ENCODE measurements around the gene NADSYN1.

The NADSYN1 gene

DNA sequence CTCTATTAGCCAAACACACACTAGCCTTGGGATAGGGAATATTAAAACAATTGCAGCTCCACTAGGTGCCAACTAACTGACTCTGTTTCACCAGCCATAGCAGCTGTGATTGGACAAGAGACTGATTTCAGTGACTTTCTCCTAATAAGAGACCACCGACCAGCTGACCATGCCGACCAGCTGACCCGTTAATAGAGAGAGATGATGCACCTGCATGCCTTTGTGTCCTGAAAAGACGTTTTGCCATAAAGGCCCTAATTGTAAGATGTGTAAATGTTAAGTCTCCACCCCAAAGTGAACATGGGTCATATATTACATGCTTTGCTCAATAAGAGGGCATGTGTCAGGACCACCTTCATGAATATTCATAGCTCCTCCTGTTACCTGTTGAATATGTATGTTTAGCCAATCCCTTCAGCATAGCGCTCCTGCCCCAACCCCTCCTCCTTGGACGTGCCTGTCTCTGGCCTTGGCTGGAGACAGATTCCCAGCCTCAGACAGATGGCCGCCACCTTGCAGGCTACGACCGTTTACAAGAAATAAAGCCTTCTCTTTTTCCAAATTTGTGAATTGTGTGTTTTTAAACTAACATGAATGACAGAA lies 1.3 kb upstream of the NADSYN1 start:
- DNase-seq = no peak

DNA sequence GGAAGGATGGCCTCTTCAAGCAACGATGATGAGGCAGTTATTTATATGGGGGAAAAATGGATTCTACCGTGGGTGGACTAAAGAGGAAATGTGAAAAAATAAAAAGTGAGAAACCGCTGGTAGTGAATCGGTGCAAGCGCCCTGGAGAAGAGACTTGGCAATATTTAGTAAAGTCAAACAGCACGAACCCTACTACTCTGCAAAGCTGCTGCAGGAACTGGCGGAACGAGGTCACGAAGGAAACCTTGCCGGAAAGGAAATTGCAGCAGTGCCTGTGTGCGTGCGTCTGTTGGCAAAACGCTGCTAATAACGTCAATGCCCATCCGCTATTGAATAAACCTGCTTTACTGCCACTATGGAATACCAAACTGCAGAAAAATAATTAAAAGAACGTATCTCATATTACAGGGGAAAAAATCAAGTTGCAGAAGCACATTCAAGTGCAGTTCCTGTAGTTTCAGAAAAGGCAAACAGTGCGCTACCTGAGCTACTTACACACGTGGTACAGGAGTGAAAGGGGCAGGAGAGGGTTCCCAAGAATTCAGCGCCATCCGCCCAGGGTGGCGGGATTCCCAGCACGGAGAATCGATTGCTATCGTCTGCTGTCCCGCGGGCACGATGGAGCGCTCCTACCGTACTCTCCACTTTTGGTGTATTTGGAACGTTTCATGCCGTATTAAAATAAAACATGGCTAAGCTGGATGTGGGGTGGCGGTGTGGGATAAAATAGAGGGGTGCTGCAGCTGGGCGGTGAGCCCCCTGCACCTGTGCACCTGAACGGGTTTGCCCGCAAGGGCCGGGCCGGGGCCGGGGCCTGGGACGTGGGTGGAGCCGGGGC lies 585 bp upstream of the NADSYN1 start:
- peak; percentile 81 to 89 (median 83) for DNase-seq

DNA sequence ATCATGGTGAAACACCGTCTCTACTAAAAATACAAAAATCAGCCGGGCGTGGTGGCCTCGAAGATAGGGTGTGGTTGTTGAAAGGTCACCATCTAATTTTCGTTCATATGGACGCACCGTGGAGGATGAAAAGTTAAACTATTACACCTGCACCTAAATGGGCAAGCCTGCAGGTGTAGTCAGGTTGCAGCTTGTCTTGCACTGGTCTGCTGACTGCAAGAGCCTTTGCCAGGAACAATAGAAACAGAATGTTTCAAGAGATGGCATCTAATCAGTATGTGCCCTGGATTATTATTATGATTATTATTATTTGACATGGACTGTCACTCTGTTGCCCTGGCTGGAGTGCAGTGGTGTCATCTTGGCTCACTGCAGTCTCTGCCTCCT lies 908 bp downstream of the NADSYN1 start:
- no peak for DNase-seq

DNA sequence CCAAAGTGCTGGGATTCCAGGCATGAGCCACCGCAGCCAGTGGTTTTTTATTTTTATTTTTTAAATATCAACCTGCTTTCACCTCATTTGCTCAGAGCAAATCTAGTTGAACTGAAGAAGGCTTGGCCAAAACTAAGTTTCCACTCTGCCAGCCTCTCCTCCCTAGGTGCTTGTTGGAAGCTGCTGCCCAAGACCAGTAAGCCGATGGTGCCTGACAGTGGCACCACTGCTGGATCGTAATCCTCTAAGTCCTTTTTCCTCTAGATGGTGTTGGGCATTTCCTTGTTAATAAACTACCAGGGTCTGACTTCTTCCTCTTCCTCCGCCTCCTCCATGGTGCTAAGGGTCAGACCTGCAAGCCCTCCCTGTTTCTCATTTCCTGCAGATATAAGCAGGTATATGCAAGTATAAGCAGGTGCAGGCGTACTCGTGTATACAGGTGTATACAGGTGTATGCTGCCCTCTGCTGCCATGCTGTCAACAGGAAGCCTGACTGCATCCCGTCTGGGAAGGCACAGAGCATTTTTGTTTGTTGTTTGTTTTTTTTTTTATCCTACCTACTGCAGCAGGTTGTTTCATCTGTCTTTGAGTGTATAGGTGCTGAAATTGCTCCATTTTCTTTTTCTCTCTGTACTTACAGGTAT lies 1.6 kb downstream of the NADSYN1 start:
- DNase-seq = no peak

DNA sequence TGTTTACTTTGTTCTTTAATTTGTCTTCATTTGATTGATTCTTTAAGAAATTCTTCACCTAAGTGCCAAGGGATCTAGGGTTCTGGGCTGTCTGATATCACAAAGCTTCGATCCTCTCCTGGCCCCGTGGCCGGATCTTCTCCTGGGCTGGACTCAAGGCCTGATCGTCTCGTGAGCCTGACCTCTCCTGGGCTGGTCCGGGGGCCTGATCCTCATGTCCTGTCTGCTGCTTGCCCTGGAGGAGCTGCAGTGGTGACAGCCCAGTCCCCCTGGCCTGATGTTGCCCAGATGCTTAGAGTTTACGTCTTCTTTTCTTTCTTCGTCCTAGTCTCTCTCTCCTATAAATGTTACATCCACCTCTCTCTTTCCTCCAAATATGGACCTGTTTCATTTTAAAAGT lies 3.3 kb downstream of the NADSYN1 start:
- DNase-seq = no peak

DNA sequence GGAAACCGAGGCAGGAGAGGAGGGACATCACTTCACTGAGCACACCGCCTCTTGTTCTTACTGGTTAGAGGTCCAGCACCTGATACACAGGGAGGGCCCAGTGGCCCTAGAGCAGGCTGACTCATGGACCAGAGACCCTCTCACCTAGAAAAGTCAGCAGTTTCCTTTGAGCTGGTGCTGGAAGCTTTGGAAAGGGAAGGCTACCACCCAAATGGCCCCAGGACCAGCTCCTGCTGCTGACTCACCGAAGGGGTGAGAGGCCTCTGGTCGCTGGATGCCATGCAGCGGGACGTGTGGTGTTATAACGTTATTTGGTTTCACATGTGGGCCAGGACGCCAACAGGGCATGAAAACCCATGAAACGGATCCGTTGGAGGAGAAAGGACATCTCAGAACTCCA lies 3.8 kb downstream of the NADSYN1 start:
- DNase-seq = no peak

DNA sequence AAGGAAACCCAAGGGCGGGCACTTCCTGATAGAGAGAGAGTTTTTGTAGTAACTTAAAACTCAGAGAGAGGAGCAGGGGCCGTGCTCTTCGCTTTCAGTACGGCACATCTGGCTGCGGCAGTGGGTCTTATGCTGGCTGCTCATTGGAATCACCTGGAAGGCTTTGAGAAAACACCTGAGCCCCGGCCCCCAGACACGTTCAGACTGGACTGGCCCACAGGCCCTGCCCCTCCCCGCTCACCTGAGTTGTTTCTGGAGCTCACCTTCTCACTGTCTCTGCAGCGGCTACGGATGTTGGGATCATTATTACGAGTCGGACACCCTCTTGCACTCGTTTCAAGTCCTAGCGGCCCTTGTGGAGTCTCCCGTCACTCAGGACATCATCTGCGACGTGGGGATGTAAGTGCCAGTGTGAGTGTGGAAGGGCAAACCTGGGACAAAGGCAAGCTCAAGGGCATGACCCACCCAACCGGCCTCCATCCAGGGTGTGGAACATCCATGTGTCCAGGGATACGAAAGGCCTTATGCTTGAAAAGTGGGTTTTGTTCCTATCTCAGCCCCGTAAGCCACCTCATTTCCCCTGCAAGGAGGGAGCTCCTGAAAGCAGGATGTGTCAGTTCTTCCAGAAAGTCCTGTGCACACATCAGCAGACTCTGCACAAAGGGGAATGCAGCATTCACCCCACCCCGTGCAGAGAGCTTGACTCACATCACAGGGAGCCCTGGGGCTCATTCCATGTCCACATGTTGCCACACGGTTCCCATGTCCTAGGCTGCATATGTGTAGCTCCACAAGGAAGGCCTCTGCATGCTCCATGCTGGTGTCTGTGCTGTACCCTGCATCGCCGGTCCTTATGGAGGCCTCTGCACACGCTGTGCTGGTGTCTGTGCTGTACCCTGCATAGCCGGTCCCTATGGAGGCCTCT lies 5.4 kb downstream of the NADSYN1 start:
- DNase-seq = no peak

DNA sequence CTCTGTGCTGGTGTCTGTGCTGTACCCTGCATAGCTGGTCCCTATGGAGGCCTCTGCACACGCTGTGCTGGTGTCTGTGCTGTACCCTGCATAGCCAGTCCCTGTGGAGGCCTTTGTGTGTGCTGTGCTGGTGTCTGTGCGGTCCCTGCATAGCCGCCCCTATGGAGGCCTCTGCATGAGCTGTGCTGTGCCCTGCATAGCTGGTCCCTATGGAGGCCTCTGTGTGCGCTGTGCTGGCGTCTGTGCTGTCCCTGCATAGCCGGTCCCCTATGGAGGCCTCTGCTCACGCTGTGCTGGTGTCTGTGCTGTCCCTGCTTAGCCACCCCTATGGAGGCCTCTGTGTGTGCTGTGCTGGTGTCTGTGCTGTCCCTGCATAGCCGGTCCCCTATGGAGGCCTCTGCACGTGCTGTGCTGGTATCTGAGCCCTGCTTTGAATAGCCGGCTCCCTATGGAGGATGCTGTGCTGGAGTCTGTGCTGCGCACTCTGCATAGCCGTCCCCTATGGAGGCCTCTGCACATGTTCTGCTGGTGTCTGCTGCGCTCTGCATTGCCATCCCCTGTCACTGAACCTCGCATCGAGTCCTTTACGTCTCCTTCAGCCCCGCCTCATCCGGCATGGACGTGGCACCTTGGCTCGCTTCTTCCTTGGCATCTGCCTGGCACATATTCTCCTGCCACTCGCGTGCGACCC lies 6.2 kb downstream of the NADSYN1 start:
- no peak for DNase-seq

DNA sequence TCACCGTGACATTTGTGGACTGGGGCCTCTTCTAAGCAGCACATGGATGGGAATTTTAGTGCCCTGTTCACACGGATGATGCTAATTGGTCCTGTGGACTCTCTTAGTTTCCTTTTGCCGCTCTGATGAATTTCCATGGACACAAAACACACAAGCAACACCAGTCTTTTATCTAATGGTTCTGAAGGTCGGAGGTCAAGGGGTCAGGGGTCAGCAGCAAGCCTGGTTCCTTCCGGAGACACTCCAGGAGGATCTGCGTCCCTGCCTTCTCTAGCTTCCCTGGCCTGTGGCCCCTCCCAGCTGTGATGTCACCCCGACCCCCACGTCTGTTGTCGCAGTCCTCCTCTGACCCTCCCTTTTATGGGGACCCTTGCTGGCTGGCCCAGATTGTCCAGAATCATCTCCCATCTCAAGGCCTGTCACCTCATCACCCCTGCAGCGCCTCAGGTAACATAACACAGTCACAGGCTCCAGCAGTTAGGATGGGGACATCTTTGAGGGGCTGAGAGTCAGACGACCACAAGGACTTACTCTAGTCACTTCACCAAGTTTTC lies 6.8 kb downstream of the NADSYN1 start:
- no peak for DNase-seq

DNA sequence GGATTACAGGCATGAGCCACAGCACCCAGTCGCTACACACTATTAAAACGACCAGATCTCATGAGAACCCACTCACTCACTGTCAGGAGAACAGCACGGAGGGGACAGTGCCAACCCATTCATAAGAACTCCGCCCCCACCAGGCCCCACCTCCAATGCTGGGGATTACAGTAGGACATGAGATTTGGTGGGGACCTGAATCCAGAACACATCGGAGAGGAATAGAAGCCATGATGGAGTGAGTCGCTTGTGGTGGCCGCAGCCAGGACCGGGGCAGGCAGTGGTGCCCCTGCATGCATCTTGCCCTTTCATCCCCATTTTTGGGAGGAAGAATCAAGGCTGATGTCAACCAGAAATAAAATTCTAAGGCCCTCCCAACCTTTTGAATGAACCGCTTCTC lies 8.7 kb downstream of the NADSYN1 start:
- no peak for DNase-seq

DNA sequence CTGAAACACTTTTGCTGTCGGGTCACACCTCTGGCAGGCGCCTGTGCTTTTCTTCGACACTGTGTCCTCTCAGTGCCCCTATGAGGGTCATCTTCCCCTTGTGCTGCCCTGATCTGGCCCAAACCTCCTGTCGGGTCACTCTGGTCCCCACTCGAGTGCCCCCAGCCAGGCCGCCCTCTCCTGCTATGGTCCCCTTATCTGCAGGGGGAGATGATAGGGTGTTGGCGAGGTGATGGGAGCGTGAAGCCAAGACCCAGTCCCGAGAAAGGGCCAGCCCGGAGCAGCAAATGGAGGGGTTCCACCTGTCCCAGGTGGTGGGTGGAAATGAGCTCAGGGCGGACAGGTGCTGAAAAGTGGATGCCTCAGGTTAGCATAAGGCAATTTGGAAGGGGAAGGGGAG lies 9.7 kb downstream of the NADSYN1 start:
- DNase-seq = no peak

DNA sequence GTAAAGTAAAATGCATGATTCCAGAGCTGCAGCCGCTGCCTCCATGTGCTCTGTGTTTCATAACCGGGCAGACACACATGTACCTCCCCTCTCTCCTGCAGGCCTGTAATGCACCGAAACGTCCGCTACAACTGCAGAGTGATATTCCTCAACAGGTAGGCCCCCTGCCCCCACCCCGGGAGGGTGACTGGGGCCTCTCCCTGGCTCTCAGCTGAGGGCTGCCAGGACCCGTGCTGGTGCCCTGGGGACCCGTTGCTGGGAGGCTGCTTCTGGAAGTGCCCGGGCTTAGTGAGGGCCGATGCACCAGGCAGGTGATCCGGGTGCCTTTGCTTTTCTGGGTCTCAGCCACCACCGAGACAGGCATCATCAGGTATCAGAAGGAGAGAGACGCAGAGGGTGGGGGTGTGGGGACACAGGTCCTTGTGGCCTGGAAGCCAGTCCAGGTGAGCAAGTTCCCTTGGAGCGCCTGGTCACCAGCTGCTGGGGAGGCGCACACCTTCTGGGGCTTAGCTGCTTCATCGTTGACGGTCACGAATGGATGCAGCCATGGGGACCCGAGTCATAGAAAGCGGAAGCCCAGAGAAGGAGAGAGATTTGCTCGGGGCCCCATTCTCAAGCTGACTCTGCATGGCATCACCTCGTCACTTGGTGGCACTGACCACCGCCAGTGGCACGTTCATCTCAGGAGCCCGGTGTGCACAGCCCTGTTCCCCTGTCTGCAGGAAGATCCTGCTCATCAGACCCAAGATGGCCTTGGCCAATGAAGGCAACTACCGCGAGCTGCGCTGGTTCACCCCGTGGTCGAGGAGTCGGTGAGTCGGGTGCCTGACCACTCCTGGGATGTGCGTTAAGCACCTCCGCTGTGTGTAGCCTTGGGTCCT lies 10.6 kb downstream of the NADSYN1 start:
- no peak for DNase-seq

DNA sequence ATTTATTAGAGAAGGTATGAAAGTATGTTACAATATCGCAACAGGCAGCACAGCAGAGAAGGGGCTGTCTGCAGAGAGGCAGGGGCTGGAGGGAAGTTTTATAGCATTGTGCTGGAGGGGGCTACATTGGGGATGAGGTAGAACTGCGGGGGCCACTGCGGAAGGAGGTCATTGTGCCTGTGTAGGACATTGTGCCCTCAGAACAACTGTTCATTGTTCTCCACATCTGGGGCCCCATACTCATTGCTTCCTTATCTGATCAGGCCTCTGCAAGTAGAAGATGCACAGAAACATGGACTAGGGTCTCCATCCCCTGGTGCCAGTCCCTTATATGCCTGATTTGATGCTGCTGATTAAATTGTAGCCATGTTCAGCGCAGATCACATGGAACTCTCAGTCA lies 12.1 kb downstream of the NADSYN1 start:
- DNase-seq = no peak

DNA sequence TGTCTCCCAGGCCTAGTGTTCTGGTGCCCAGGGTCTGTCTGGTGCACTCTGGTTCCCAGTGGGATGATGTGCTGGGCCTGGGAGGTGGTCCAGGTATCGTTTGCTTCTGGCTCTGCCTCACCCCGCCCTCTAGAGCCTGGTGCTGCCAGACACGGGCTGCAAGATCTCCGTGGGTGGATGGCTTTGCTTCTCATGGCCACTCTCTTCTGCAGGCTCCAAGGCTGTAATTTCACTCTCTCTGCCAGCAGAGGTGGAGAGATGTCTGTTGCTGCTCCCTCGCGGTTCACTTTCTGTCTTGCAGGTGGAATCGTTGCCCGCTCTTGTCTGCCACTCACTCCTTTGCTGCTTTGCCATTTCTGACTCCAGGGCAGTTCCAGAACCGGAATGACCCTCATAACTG lies 13.4 kb downstream of the NADSYN1 start:
- no peak for DNase-seq

DNA sequence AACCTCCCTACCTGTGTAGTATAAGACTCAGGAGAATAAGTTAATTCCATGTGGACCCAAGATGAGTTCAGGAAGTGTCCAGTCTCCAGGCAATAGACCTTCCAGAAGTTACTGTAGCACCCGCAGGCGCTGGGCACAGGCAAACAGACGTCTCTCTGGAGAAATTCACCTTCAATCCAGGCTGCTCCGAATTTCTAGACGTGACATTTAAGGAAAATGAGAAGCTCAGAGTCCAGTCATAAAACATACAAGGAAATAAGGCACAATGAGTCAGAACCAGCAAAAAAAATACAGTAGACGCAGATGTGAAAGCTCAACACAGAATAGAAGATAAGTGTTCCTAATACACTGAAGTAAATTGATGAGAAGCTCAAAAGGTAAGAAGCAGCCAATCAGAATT lies 14.2 kb downstream of the NADSYN1 start:
- no peak for DNase-seq

DNA sequence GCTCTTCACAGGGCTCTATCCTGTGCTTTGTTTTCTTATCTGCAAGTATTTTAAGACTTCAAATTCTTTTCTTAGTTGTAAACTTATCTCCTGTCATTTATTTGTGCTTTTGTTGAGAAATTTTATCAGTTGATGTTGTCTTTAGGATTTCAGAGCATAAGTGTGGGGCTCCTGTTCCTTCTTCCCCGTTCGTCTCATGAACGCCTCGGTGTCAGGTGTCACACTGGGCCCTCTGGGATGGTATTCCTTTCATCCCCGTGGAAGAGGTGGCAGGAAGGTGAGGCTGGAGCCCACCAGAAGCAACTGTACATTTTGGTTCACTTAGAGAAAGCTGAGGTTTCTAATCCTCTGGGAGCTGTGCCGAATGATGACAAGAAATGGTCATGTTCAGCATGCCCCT lies 17.9 kb downstream of the NADSYN1 start:
- no peak for DNase-seq

DNA sequence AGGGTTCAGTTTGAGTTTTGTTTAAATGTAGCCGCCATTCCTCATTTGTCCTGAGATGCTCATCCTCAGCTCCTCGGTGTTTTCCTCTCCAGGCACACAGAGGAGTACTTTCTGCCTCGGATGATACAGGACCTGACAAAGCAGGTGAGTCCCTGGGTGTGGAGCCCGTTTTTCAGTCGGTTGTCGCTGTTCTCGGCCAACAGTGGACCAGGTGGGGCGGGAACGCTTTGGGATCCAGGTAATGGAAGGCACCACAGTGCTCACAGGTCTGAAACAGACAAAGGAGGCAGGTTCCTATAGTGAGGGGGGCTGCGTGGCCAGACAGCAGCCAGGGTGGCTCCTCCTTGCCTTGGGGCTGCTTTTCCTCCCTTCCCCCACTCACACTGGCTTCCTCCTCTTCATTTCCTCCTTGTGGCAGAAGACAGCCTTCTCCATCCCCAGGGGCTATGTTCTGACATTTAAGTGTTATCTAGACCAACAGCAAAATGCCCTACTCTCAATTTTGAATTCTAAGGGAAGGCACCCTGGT lies 19.4 kb downstream of the NADSYN1 start:
- no peak for DNase-seq

DNA sequence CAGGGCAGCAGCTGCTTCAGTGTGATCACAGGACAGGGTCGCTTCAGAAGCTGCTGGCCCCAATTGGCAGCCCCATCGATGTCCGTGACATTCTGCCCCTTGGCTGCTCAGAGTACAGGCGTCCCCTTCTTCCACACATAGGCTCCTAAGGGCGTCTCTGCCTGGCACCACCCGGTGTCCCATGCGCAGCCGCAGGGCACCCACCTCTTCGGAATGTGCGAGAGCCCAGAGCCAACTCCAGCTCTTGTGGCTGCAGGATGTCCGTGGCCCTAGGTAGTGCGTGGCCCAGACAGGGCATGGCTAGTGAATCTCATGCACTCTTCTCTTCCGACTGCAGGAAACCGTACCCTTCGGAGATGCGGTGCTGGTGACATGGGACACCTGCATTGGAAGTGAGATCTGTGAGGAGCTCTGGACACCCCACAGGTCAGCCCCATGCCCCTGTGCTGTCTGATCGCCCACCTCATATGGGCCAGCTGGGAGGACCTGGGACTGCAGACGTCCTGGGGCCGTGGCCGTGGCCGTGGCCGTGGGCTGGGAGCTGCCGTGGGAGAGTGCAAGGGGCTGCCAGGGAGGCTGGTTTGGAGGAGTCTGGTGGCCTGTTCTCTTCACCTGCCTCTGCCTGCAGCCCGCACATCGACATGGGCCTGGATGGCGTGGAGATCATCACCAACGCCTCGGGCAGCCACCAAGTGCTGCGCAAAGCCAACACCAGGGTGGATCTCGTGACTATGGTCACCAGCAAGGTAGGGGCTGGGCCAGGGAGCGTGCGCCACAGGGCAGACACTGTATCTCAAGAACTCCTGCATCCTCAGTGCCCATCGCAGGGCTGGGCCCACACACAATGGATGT lies 20.2 kb downstream of the NADSYN1 start:
- DNase-seq = no peak

DNA sequence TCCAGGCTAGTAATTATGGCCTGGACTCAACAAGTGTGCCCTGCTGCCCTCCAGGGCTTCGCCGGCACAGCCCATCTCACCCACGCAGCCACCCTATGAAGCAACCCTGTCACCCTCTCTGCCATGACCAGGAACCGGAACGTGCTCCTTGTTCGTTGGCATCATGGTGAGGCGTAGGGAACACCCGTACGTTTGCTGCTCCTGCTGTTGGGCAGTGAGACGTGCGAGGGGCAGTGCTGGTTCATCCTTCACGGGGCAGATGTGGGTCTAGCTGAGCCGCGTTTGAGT lies 20.7 kb downstream of the NADSYN1 start:
- no peak for DNase-seq

Measured in suppressor macrophage (primary cell).